HUES6 (cell line): ENCODE results near the gene KCNK2.

Experiments used
- H3K27ac ChIP-seq: 2 replicates; pipeline ENCODE4 v1.7.0; 2013; ENCODE audit warnings: low read depth, mild to moderate bottlenecking, low read length, inconsistent platforms
- H3K27me3 ChIP-seq: 2 replicates; pipeline ENCODE4 v1.6.1; 2013; ENCODE audit warnings: low read length; ENCODE audit not compliant: control insufficient read depth, insufficient read depth
- H3K36me3 ChIP-seq: 2 replicates; pipeline ENCODE4 v1.6.1; 2013; ENCODE audit warnings: low read length; ENCODE audit not compliant: control insufficient read depth, insufficient read depth
- H3K4me1 ChIP-seq: 2 replicates; pipeline ENCODE4 v1.6.1; 2013; ENCODE audit warnings: low read length; ENCODE audit not compliant: control insufficient read depth, insufficient read depth
- H3K4me3 ChIP-seq: 2 replicates; pipeline ENCODE4 v1.5.1; 2013; ENCODE audit warnings: low read depth, low read length
- H3K9ac ChIP-seq: one replicate; pipeline ENCODE4 v1.6.1; 2013; ENCODE audit warnings: mild to moderate bottlenecking, low read length
- H3K9me3 ChIP-seq: 2 replicates; pipeline ENCODE4 v1.6.1; 2013; ENCODE audit warnings: low read depth, low read length; ENCODE audit not compliant: control insufficient read depth, insufficient read depth

Gene KCNK2

DNA sequence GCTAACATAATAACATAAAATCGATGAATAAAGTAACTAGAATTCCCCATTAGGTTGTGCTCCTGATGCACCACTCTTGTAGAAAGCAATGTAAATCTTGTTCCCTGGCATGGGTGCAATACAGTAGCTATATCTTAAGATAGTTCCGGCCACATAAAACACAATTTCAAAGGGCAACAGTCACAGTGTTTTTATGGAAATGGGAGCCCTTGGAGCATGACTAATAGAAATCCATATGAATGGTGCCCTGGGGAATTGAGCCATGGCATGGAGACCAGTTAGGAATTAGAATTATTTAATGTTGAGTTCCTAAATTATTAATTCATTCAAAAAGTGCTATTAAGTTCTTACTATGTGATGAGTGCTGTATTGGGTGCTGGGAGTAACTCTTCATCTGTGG lies 118.7 kb downstream of the KCNK2 start:
- H3K9me3 ChIP-seq, result no peaks in the 10 kb centered on the region
- no peaks in the 10 kb centered on the region for H3K36me3 ChIP-seq
- no peak overlapping the region for H3K9ac ChIP-seq
- no peaks in the 10 kb centered on the region for H3K27me3 ChIP-seq
- no peak overlapping the region for H3K4me3 ChIP-seq
- no peak overlapping the region for H3K27ac ChIP-seq
- H3K4me1 ChIP-seq, result peaks cover 20% of the 10 kb centered on the region

DNA sequence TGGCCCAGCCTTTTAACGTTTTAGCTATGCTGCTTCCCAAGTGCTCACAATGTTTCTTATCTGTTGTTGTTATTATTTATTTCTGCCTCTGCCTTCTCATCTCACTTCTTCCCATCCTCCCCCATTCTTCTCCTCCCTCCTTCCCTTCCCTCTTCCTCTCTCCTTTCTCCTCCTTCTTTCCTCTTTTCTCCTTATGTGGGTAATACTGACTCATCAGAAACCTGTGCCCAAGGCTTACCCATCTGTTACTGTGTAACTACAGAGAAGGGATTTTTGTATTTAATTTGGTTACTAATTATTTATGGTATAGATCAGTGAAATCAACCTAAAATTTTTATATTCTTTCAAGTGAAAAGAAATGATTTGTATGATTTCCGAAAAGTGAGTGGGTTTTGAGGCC lies 120.3 kb downstream of the KCNK2 start:
- Histone ChIP-seq H3K4me3 (no peak overlapping the region), H3K36me3 (no peaks in the 10 kb centered on the region)

GRCh38 chr1:215210167-215210566 lies 127.6 kb downstream of the KCNK2 start:
- Histone ChIP-seq H3K9ac (no peak overlapping the region), H3K9me3 (no peaks in the 10 kb centered on the region), H3K27ac (no peak overlapping the region), H3K4me1 (peaks cover 11% of the 10 kb centered on the region; the same call in 1 of the 2 replicates), H3K27me3 (no peaks in the 10 kb centered on the region), H3K36me3 (no peaks in the 10 kb centered on the region), H3K4me3 (no peak overlapping the region)

More for the DNA sequence above, 120.3 kb downstream of the KCNK2 start:
- Histone ChIP-seq H3K9me3 (no peaks in the 10 kb centered on the region), H3K27me3 (no peaks in the 10 kb centered on the region), H3K4me1 (peaks cover 20% of the 10 kb centered on the region), H3K27ac (no peak overlapping the region), H3K9ac (no peak overlapping the region)

DNA sequence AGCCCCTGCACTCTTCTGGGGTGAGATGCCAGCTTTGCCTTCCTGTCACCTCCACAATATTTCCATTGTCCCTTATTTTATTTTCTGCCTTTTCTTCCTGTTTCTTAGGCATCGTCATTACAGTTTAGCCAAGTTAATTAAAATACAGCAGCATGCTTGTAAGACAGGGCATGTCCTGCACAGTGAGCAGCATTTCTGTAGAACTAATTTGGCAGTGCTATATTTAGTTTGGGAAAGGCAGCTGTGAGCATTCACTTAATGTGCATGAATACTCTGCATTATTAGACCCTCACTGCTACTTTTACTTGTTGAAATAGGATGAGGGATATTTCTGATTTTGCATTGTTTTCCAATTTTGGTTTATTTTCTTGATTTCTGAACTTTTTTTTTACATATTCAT lies 133.3 kb downstream of the KCNK2 start:
- H3K4me1 ChIP-seq, result peaks cover 18% of the 10 kb centered on the region; the same call in 1 of the 2 replicates
- H3K27me3 ChIP-seq, result no peaks in the 10 kb centered on the region
- H3K27ac ChIP-seq, result no peak overlapping the region
- H3K9me3 ChIP-seq, result no peaks in the 10 kb centered on the region
- H3K9ac ChIP-seq, result no peak overlapping the region
- no peak overlapping the region for H3K4me3 ChIP-seq
- H3K36me3 ChIP-seq, result no peaks in the 10 kb centered on the region

- H3K4me1 ChIP-seq, result peaks cover 15% of the 10 kb centered on the region; the same call in 1 of the 2 replicates
- no peaks in the 10 kb centered on the region for H3K36me3 ChIP-seq
- no peak overlapping the region for H3K4me3 ChIP-seq
- no peaks in the 10 kb centered on the region for H3K27me3 ChIP-seq
- H3K27ac ChIP-seq, result no peak overlapping the region
- H3K9ac ChIP-seq, result no peak overlapping the region
- H3K9me3 ChIP-seq, result no peaks in the 10 kb centered on the region
Observed at GRCh38 chr1:215219372-215219771, 136.8 kb downstream of the KCNK2 start.

- Histone ChIP-seq H3K9me3 (no peaks in the 10 kb centered on the region), H3K27me3 (no peaks in the 10 kb centered on the region), H3K27ac (no peak overlapping the region), H3K4me3 (no peak overlapping the region), H3K4me1 (peaks cover 5% of the 10 kb centered on the region; the same call in 1 of the 2 replicates), H3K9ac (no peak overlapping the region), H3K36me3 (no peaks in the 10 kb centered on the region)
Observed at GRCh38 chr1:215220346-215220745, 137.8 kb downstream of the KCNK2 start.

GRCh38 chr1:215226757-215227156 lies 144.2 kb downstream of the KCNK2 start:
- no peaks in the 10 kb centered on the region for H3K27me3 ChIP-seq
- no peaks in the 10 kb centered on the region for H3K36me3 ChIP-seq
- H3K27ac ChIP-seq, result no peak overlapping the region
- no peaks in the 10 kb centered on the region for H3K9me3 ChIP-seq
- H3K4me1 ChIP-seq, result no peaks in the 10 kb centered on the region
- H3K4me3 ChIP-seq, result no peak overlapping the region
- H3K9ac ChIP-seq, result no peak overlapping the region

- no peaks in the 10 kb centered on the region for H3K4me1 ChIP-seq
- H3K4me3 ChIP-seq, result no peak overlapping the region
- H3K36me3 ChIP-seq, result no peaks in the 10 kb centered on the region
- no peaks in the 10 kb centered on the region for H3K9me3 ChIP-seq
- H3K27ac ChIP-seq, result no peak overlapping the region
- no peaks in the 10 kb centered on the region for H3K27me3 ChIP-seq
- H3K9ac ChIP-seq, result no peak overlapping the region
Observed at GRCh38 chr1:215228193-215228592, 145.7 kb downstream of the KCNK2 start.

DNA sequence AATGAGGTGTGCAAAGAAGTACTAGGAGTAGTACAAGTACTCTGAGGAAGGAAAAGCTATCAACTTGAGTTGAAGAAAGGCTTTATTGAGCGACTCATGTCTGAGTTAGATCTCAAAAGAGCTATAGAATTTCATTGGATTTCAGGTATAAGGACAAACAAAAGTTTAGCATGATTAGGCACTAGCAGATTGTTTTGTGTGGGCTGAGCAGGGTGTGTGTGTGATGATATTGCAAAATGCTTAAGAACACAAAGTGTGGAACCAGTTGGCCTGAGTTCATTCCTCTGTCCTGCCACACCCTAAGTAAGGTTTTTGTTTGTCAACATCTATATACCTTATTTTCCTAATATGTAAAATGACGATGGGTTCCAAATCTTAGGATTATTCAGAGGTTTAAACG lies 158.9 kb downstream of the KCNK2 start:
- H3K36me3 ChIP-seq, result no peaks in the 10 kb centered on the region
- H3K9ac ChIP-seq, result no peak overlapping the region
- no peaks in the 10 kb centered on the region for H3K4me1 ChIP-seq
- H3K9me3 ChIP-seq, result no peaks in the 10 kb centered on the region
- no peak overlapping the region for H3K4me3 ChIP-seq
- H3K27me3 ChIP-seq, result no peaks in the 10 kb centered on the region
- H3K27ac ChIP-seq, result no peak overlapping the region

GRCh38 chr1:215243345-215244054 lies 161.0 kb downstream of the KCNK2 start:
- Histone ChIP-seq H3K36me3 (no peaks in the 10 kb centered on the region), H3K9me3 (no peaks in the 10 kb centered on the region), H3K4me3 (no peak overlapping the region), H3K27ac (no peak overlapping the region), H3K27me3 (no peaks in the 10 kb centered on the region), H3K9ac (no peak overlapping the region), H3K4me1 (no peaks in the 10 kb centered on the region)

DNA sequence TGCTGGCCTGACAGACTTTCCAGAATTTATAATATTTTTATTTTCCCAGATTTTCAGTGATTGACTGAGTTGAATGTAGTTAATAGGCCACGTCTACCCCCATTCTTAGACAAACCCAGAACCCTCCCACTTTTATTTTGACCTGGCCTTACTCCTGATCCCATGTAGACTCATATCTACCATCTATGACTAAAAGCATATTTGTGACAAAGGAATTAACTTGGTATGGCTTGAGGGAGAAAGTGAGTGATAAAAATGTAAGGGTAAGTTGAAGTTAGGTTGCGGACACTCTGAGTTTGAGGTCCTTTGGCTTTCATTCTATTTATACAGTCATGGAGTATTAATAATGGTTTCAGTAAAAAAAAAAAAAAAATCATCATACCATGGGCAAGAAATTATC lies 168.4 kb downstream of the KCNK2 start:
- Histone ChIP-seq H3K9ac (no peak overlapping the region), H3K27ac (no peak overlapping the region), H3K9me3 (no peaks in the 10 kb centered on the region), H3K36me3 (no peaks in the 10 kb centered on the region), H3K4me1 (no peaks in the 10 kb centered on the region), H3K4me3 (no peak overlapping the region), H3K27me3 (no peaks in the 10 kb centered on the region)
